Regular cardiac myocyte (primary cell): ENCODE data around the gene GJA10. TPM values are rescaled to one million over a fixed set of nuclear protein-coding genes. Genes with fewer than 3 reads are reported as not detected.

ENCODE experiments used
- total RNA-seq: library from RNA; depleted of rRNA; stranded (reverse); fragments of >200 nt; gene quantifications from 2 replicates; pipeline ENCODE4 v1.2.3, GENCODE V29; 2014

GJA10 gene
- not detected in 2 replicates for total RNA-seq

DNA sequence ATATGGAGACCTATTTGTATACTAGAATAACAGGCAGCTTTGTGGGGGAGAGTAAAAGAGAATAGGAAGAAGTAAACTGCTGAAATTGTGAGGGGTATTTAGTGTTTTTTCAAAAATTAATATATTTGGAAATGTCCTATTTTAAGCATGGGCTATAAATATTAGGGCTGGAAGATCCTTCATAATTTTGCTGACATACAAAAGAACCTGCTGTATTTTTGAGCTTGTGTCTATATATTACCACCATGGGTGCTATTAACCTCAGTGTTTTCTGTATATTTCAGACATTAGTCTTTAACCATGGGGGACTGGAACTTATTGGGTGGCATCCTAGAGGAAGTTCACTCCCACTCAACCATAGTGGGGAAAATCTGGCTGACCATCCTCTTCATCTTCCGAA lies at the start of gene GJA10:
Gene GJA10, plus strand, starts transcription at position 301 of the 400 bp plus-strand sequence. Its CDS starts 0 bp downstream, at position 301.

Other genes with a start within 250 kb of the GJA10 start
- gene MDN1, start 74.7 kb upstream of the GJA10 start, total RNA-seq: 21.4 and 24.7 TPM in 2 replicates
- gene CASP8AP2, start 64.6 kb upstream of the GJA10 start, total RNA-seq: 12.7 and 16.1 TPM in 2 replicates